Measurements from ENCODE around the gene PANK4. TPM values are rescaled to one million over a fixed set of nuclear protein-coding genes. Genes with fewer than 3 reads are reported as not detected.

Gene PANK4
- total RNA-seq, 1 donor from 2014 or later: 42.5 TPM

- no peak overlapping the region for H3K27ac Mint-ChIP-seq
- DNase-seq (ENCODE audit: low spot score, unreplicated experiment): no peak
- H3K4me1 Mint-ChIP-seq (ENCODE audit: low read depth): peaks cover 6% of the 10 kb centered on the region
- H3K36me3 Mint-ChIP-seq (ENCODE audit: insufficient read depth): no peaks in the 10 kb centered on the region
- no peak for TF ChIP-seq CTCF (IDR thresholded peaks at IDR 0.05; ENCODE audit: unreplicated experiment)
- no peaks in the 10 kb centered on the region for H3K9me3 Mint-ChIP-seq (ENCODE audit: low read depth)
- peaks cover 48% of the 10 kb centered on the region for H3K27me3 Mint-ChIP-seq
- H3K4me3 Mint-ChIP-seq (ENCODE audit: low read depth): no peak overlapping the region
Observed at GRCh38 chr1:2532485-2533160, 6.2 kb upstream of the PANK4 start.

- Mint-ChIP-seq H3K4me1 (ENCODE audit: low read depth) (peaks cover 8% of the 10 kb centered on the region), H3K9me3 (ENCODE audit: low read depth) (no peaks in the 10 kb centered on the region)
Observed at GRCh38 chr1:2530513-2531361, 4.3 kb upstream of the PANK4 start.

DNA sequence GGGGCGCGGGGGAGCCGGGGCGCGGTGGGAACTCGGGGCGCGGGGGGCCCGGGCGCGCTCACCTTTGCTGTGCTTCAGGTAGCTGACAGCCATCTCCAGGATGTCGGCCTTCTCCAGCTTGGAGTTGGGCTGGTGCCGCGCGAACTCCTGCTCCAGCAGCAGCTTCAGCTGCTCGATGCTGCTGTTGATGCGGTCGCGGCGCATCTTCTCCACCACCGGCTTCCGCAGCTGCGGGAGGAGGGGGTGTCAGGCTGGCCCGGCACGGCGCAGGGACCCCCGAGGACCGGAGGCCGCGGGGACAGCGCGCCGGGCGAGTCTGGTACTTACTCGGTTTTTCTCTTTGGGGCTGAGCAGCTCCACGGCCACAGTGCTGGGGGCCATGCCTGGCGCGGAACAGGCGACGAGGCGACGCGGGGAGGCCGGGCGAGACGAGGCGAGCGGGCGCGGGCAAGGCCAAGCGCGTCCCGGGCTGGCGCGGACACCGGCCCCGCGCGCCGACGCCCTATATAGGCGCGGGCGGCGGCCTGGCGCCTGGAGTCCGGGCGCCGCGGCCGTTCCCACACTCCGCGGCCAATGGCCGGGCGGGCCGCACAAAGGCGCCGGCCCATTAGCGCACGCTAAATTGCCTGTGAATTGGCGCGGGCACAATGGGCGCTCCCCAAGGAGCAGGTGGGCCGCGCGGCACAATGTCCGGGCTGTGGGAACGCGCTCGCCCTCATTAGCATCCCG, 3.6 kb upstream of the PANK4 start, which contains the start of gene HES5:
TSS of gene HES5 (minus strand) at position 480 of the 729 bp plus-strand sequence. CDS start at position 381, 99 bp downstream.
- Mint-ChIP-seq H3K4me1 (ENCODE audit: low read depth) (peaks cover 10% of the 10 kb centered on the region), H3K27me3 (peaks cover 42% of the 10 kb centered on the region), H3K27ac (no peak within 1 kb of the TSS), H3K9me3 (ENCODE audit: low read depth) (no peaks in the 10 kb centered on the region), H3K4me3 (ENCODE audit: low read depth) (no peak within 1 kb of the TSS), H3K36me3 (ENCODE audit: insufficient read depth) (no peaks in the 10 kb centered on the region)
- no peak for TF ChIP-seq CTCF (IDR thresholded peaks at IDR 0.05; ENCODE audit: unreplicated experiment)
- DNase-seq (ENCODE audit: low spot score, unreplicated experiment): no peak

More at GRCh38 chr1:2530513-2531361, 4.3 kb upstream of the PANK4 start:
- DNase-seq (ENCODE audit: low spot score, unreplicated experiment): no peak
- Mint-ChIP-seq H3K27me3 (peaks cover 45% of the 10 kb centered on the region), H3K27ac (no peak overlapping the region), H3K4me3 (ENCODE audit: low read depth) (no peak overlapping the region), H3K36me3 (ENCODE audit: insufficient read depth) (no peaks in the 10 kb centered on the region)
- TF ChIP-seq CTCF (IDR thresholded peaks at IDR 0.05; ENCODE audit: unreplicated experiment): no peak

DNA sequence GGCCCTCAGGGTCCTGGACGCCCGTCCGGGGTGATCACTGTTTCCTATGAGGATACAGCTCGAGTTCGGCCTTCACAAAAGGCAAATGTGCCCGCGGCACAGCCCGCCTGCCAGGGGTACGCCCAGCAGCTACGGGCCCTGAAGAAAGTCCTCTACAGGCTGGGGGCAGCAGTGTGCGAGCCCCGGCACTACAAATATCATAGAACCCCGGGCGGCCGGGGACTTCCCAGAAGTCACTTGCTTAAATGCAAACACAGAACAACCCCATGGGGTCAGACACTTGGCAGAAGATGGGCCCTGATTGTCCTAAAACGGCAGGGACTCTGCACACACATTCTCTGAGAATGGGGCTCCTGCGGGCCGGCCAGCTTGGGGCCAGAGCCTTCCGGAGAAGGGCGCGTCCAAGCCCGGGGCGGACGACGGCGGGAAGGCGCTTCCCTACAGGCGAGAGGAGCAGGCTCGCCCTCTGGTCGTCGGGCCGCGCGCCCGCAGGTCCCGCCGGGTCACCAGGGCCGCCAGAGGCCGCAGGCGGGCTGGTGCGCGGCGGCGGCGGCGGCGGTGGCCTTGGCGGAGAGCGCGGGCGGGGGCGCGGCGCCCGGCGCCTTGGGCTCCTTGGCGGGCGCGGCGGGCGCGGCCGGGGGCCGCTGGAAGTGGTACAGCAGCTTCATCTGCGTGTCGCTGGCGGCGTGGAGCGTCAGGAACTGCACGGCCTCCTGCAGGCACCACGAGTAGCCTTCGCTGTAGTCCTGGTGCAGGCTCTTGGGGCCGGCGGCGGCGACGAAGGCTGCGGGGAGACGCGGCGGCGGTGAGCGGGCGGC, 2.8 kb upstream of the PANK4 start:
- H3K4me3 Mint-ChIP-seq (ENCODE audit: low read depth): no peak overlapping the region
- peaks cover 12% of the 10 kb centered on the region for H3K4me1 Mint-ChIP-seq (ENCODE audit: low read depth)
- TF ChIP-seq CTCF (IDR thresholded peaks at IDR 0.05; ENCODE audit: unreplicated experiment): no peak
- DNase-seq (ENCODE audit: low spot score, unreplicated experiment): no peak
- H3K27me3 Mint-ChIP-seq: peaks cover 37% of the 10 kb centered on the region
- H3K27ac Mint-ChIP-seq: no peak overlapping the region
- H3K9me3 Mint-ChIP-seq (ENCODE audit: low read depth): no peaks in the 10 kb centered on the region
- no peaks in the 10 kb centered on the region for H3K36me3 Mint-ChIP-seq (ENCODE audit: insufficient read depth)

Measured in progenitor cell of endocrine pancreas (in vitro differentiated cells).